Thyroid gland (tissue), 4 donors: Measurements from ENCODE around the gene CD48. TPM values are rescaled to one million over a fixed set of nuclear protein-coding genes. Genes with fewer than 3 reads are reported as not detected.

Source experiments
- DNase-seq, 2 donors: peaks; one replicate each; pipeline ENCODE4 v3.0.0-alpha.2; 2019
- H3K27ac ChIP-seq, 3 donors: fragments of 200-600 bp; sonication (generic); 1 replicate in 2 of 3; 2 replicates in 1 of 3; pipeline ENCODE4 v1.5.1; 2016 to 2019; ENCODE audit warnings: mild to moderate bottlenecking in 1 of 3, moderate library complexity in 1 of 3
- H3K27me3 ChIP-seq: fragments of 200-600 bp; sonication (generic); one replicate; pipeline ENCODE4 v1.5.1; 2019
- H3K36me3 ChIP-seq, 2 donors: fragments of 200-600 bp; sonication (generic); one replicate each; pipeline ENCODE4 v1.5.1; 2016 to 2019
- H3K4me1 ChIP-seq, 2 donors: fragments of 200-600 bp; sonication (generic); one replicate each; pipeline ENCODE4 v1.5.1; 2017 to 2019
- H3K4me3 ChIP-seq, 3 donors: fragments of 200-600 bp; sonication (generic); replicated peaks in 1 of 3; 1 replicate in 2 of 3; 2 replicates in 1 of 3; pipeline ENCODE4 v1.5.1; 2016; ENCODE audit warnings: mild to moderate bottlenecking in 1 of 3
- H3K9me3 ChIP-seq: fragments of 200-600 bp; sonication (generic); one replicate; pipeline ENCODE4 v1.5.1; 2017
- CTCF ChIP-seq, 6 experiments: fragments of 200-600 bp in 3 of 6; fragments of 450-650 bp in 3 of 6; sonication (generic) in 3 of 6; IDR thresholded peaks; one replicate each; pipeline ENCODE4 v1.5.1; 2016 to 2019; ENCODE audit warnings: antibody characterized with exemption in 6 of 6, mild to moderate bottlenecking in 2 of 6, inconsistent platforms in 1 of 6, moderate library complexity in 1 of 6
- POLR2A ChIP-seq, 2 donors: fragments of 450-650 bp; IDR thresholded peaks; one replicate each; pipeline ENCODE4 v1.6.1; 2017; ENCODE audit warnings: antibody characterized with exemption in 2 of 2, mild to moderate bottlenecking in 2 of 2, moderate library complexity in 1 of 2
- WGBS, 2 donors: methylation state at CpG; one replicate each; pipeline ENCODE4 v1.1.5; 2017; 5-methylcytosine and 5-hydroxymethylcytosine counted together
- intact Hi-C: fragments of 100-400 bp; cut with DNase I; formaldehyde crosslinking; loops from one replicate; pipeline ENCODE4 v1.15.1; 2023
- total RNA-seq, 4 donors: library from RNA; depleted of rRNA; stranded (reverse); fragments of >200 nt; gene quantifications; one replicate each; pipeline ENCODE4 v1.2.3, GENCODE V29; 2016

CD48 gene
- total RNA-seq, 4 donors from 2014 or later, result 3.5 to 13.6 (median 4.8) TPM

GRCh38 chr1:160669276-160669675 lies 42.3 kb downstream of the CD48 start:
- DNase-seq, result no peak
- Histone ChIP-seq H3K27ac (no peak overlapping the region), H3K4me1 (no peaks in the 10 kb centered on the region), H3K4me3 (no peak overlapping the region), H3K36me3 (no peaks in the 10 kb centered on the region), H3K9me3 (no peaks in the 10 kb centered on the region), H3K27me3 (no peaks in the 10 kb centered on the region)
- intact Hi-C loops, result no loop called here
- no peak for TF ChIP-seq CTCF (IDR thresholded peaks at IDR 0.05)
- TF ChIP-seq POLR2A (IDR thresholded peaks at IDR 0.05), result no peak

GRCh38 chr1:160667896-160668295 lies 43.7 kb downstream of the CD48 start:
- Histone ChIP-seq H3K27me3 (no peaks in the 10 kb centered on the region), H3K4me3 (no peak overlapping the region), H3K9me3 (no peaks in the 10 kb centered on the region), H3K36me3 (no peaks in the 10 kb centered on the region), H3K4me1 (no peaks in the 10 kb centered on the region), H3K27ac (no peak overlapping the region)
- TF ChIP-seq CTCF (IDR thresholded peaks at IDR 0.05), result no peak
- no peak for TF ChIP-seq POLR2A (IDR thresholded peaks at IDR 0.05)
- intact Hi-C loops, result no loop called here
- DNase-seq, result no peak
- WGBS, 2 donors, result 92 to 96% methylated on average over 2 of the region's 2 CpGs

- TF ChIP-seq CTCF (IDR thresholded peaks at IDR 0.05), result no peak
- Histone ChIP-seq H3K4me1 (no peaks in the 10 kb centered on the region), H3K36me3 (no peaks in the 10 kb centered on the region), H3K4me3 (no peak overlapping the region), H3K27ac (no peak overlapping the region), H3K27me3 (no peaks in the 10 kb centered on the region), H3K9me3 (no peaks in the 10 kb centered on the region)
- intact Hi-C loops, result no loop called here
- 41 to 49% methylated on average over 3 of the region's 3 CpGs for WGBS, 2 donors
- DNase-seq, result no peak
Measured at GRCh38 chr1:160666079-160666442, 45.6 kb downstream of the CD48 start.

GRCh38 chr1:160665330-160666078 lies 46.1 kb downstream of the CD48 start:
- WGBS, 2 donors, result 36 to 41% methylated on average over 6 of the region's 6 CpGs
- Histone ChIP-seq H3K9me3 (no peaks in the 10 kb centered on the region), H3K4me3 (no peak overlapping the region), H3K27ac (no peak overlapping the region), H3K4me1 (no peaks in the 10 kb centered on the region), H3K27me3 (no peaks in the 10 kb centered on the region), H3K36me3 (no peaks in the 10 kb centered on the region)
- no peak for DNase-seq
- no peak for TF ChIP-seq POLR2A (IDR thresholded peaks at IDR 0.05)
- TF ChIP-seq CTCF (IDR thresholded peaks at IDR 0.05), result no peak
- intact Hi-C loops, result no loop called here

GRCh38 chr1:160664573-160665051 lies 47.0 kb downstream of the CD48 start:
- H3K36me3 ChIP-seq, result no peaks in the 10 kb centered on the region
- no peak for DNase-seq
- H3K4me1 ChIP-seq, result no peaks in the 10 kb centered on the region
- H3K27me3 ChIP-seq, result no peaks in the 10 kb centered on the region
- no peak overlapping the region for H3K27ac ChIP-seq
- TF ChIP-seq POLR2A (IDR thresholded peaks at IDR 0.05), result no peak
- intact Hi-C loops, result no loop called here
- WGBS, 2 donors, result 76 to 93% methylated on average over 3 of the region's 3 CpGs
- H3K4me3 ChIP-seq, result no peak overlapping the region
- no peaks in the 10 kb centered on the region for H3K9me3 ChIP-seq
